ENCODE measurements around the gene KANSL2. TPM values are rescaled to one million over a fixed set of nuclear protein-coding genes. Genes with fewer than 3 reads are reported as not detected.
"Not testable (repeated sequence)": the region's sequence is repeated elsewhere in the genome, so short reads cannot be mapped to it uniquely, and the experiment has no call there.

Gene KANSL2
- total and polyA plus RNA-seq, 2 of the 13 experiments (the other 11 are each of a cell fraction or from before 2014, with no cell fraction given): 24.1 to 41.3 TPM

DNA sequence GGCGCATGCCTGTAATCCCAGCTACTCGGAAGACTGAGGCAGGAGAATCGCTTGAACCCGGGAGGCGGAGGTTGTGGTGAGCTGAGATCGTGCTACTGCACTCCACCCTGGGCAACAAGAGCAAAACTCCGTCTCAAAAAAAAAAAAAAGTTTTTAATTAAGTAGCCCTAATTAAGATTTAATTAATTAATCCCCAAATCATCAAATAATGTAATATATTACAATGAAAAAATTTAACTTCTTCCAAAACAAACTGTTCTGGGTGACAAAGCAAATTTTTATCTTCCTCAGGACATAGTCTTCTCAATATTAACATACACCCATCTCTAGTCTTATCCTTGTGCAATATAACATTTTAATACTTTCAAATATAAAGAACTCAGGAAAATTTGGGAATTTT is 16.8 kb upstream of the KANSL2 start:
- in situ Hi-C loops (cut with HindIII; ENCODE audit: extremely low pct_ligation_motif_present, low pct_unique_long_range_greater_than_20kb): not testable (repeated sequence)
- 97% methylated on average over 7 of the region's 7 CpGs for WGBS (ENCODE audit: low lambda C conversion rate)

DNA sequence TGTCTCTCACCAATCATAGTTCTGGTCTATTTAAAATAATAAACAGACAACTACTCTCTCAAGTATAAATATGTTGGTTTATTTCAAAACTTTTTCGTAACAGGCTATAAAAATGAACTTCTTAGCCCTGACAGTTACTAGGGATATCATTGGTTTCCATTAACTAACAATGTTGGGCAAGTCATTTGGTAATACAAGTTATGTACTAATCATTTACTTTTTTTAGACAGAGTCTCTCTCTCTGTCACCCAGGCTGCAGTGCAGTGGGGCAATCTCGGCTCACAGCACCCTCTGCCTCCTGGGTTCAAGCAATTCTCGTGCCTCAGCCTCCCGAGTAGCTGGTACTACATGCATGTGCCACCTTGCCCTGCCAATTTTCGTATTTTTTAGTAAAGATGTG is 14.6 kb upstream of the KANSL2 start:
- Histone ChIP-seq H3K27ac (ENCODE audit: extremely low read length, insufficient read depth, low read length) (no peak overlapping the region), H3K9me3 (ENCODE audit: low read length) (no peaks in the 10 kb centered on the region), H3K4me1 (ENCODE audit: insufficient read depth, low read length) (peaks cover 17% of the 10 kb centered on the region), H3K4me2 (ENCODE audit: low read depth, low read length) (no peak overlapping the region), H3K27me3 (ENCODE audit: control insufficient read depth in 1 of 2, insufficient read depth in 2 of 2, low read length in 2 of 2) (no peaks in the 10 kb centered on the region), H4K20me1 (ENCODE audit: insufficient read depth, low read length) (no peaks in the 10 kb centered on the region), H3K79me2 (ENCODE audit: insufficient read depth, low read length) (peaks cover 2% of the 10 kb centered on the region), H3K4me3 (replicated peaks in 1 of 3; ENCODE audit: insufficient read depth in 1 of 3, low read depth in 2 of 3, low read length in 3 of 3) (no peak overlapping the region), H3K36me3 (replicated peaks in 1 of 2; ENCODE audit: control insufficient read depth in 1 of 2, insufficient read depth in 2 of 2, low read length in 2 of 2) (peaks cover 16 to 56% of the 10 kb centered on the region in 2 experiments), H2AFZ (ENCODE audit: low read length) (no peak overlapping the region), H3K9ac (ENCODE audit: insufficient read depth, low read depth, low read length) (no peak overlapping the region)
- FAIRE-seq: no peak
- intact Hi-C loops (cut with micrococcal nuclease; ENCODE audit: unreplicated experiment): no loop called here
- ATAC-seq: no peak
- 97% methylated on average over 5 of the region's 5 CpGs for WGBS (ENCODE audit: low lambda C conversion rate)
- in situ Hi-C loops (cut with HindIII; ENCODE audit: extremely low pct_ligation_motif_present, low pct_unique_long_range_greater_than_20kb): no loop called here
- CTCF ChIA-PET (ENCODE audit: low intra/inter-chr PET ratio, low total read pairs): no interaction called here
- no peak for DNase-seq (ENCODE audit: low spot score)
- BruUV-seq (replicated peaks): no TSS peak
- POLR2A ChIA-PET: no interaction called here
- TF ChIP-seq ZMYM3 (CRISPR knock-in tag; IDR thresholded peaks at IDR 0.05) (no peak), KAT8 (CRISPR knock-in tag; IDR thresholded peaks at IDR 0.05) (no peak), ZMYM4 (CRISPR knock-in tag; IDR thresholded peaks at IDR 0.05) (no peak), FOXP1 (IDR thresholded peaks at IDR 0.05) (no peak), FOXP1 (CRISPR knock-in tag; IDR thresholded peaks at IDR 0.05) (no peak), ZBTB21 (CRISPR knock-in tag; IDR thresholded peaks at IDR 0.05) (no peak), ZNF75D (CRISPR knock-in tag; IDR thresholded peaks at IDR 0.05; ENCODE audit: borderline replicate concordance) (no peak)
- TF ChIP-seq, protein P1, sequence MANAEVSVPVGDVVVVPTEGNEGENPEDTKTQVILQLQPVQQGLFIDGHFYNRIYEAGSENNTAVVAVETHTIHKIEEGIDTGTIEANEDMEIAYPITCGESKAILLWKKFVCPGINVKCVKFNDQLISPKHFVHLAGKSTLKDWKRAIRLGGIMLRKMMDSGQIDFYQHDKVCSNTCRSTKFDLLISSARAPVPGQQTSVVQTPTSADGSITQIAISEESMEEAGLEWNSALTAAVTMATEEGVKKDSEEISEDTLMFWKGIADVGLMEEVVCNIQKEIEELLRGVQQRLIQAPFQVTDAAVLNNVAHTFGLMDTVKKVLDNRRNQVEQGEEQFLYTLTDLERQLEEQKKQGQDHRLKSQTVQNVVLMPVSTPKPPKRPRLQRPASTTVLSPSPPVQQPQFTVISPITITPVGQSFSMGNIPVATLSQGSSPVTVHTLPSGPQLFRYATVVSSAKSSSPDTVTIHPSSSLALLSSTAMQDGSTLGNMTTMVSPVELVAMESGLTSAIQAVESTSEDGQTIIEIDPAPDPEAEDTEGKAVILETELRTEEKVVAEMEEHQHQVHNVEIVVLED (CRISPR knock-in tag; IDR thresholded peaks at IDR 0.05; ENCODE audit: borderline replicate concordance): no peak
- TF ChIP-seq, protein P2, sequence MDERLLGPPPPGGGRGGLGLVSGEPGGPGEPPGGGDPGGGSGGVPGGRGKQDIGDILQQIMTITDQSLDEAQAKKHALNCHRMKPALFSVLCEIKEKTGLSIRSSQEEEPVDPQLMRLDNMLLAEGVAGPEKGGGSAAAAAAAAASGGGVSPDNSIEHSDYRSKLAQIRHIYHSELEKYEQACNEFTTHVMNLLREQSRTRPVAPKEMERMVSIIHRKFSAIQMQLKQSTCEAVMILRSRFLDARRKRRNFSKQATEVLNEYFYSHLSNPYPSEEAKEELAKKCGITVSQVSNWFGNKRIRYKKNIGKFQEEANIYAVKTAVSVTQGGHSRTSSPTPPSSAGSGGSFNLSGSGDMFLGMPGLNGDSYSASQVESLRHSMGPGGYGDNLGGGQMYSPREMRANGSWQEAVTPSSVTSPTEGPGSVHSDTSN (CRISPR knock-in tag; IDR thresholded peaks at IDR 0.05): no peak
- TF ChIP-seq, protein P3, sequence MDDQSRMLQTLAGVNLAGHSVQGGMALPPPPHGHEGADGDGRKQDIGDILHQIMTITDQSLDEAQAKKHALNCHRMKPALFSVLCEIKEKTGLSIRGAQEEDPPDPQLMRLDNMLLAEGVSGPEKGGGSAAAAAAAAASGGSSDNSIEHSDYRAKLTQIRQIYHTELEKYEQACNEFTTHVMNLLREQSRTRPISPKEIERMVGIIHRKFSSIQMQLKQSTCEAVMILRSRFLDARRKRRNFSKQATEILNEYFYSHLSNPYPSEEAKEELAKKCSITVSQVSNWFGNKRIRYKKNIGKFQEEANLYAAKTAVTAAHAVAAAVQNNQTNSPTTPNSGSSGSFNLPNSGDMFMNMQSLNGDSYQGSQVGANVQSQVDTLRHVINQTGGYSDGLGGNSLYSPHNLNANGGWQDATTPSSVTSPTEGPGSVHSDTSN (CRISPR knock-in tag; IDR thresholded peaks at IDR 0.05; ENCODE audit: borderline replicate concordance): no peak
- TF ChIP-seq, protein P4, sequence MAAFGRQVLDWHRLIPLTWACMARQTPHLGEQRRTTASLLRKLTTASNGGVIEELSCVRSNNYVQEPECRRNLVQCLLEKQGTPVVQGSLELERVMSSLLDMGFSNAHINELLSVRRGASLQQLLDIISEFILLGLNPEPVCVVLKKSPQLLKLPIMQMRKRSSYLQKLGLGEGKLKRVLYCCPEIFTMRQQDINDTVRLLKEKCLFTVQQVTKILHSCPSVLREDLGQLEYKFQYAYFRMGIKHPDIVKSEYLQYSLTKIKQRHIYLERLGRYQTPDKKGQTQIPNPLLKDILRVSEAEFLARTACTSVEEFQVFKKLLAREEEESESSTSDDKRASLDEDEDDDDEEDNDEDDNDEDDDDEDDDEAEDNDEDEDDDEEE (CRISPR knock-in tag; IDR thresholded peaks at IDR 0.05): no peak

More for the DNA sequence above, 16.8 kb upstream of the KANSL2 start:
- H3K4me3 ChIP-seq (replicated peaks in 1 of 3; ENCODE audit: insufficient read depth in 1 of 3, low read depth in 2 of 3, low read length in 3 of 3); ATAC-seq; H3K4me2 ChIP-seq (ENCODE audit: low read depth, low read length); intact Hi-C loops (cut with micrococcal nuclease; ENCODE audit: unreplicated experiment); H3K9me3 ChIP-seq (ENCODE audit: low read length); FAIRE-seq; H3K9ac ChIP-seq (ENCODE audit: insufficient read depth, low read depth, low read length); H3K27ac ChIP-seq (ENCODE audit: extremely low read length, insufficient read depth, low read length); H3K79me2 ChIP-seq (ENCODE audit: insufficient read depth, low read length); H4K20me1 ChIP-seq (ENCODE audit: insufficient read depth, low read length); POLR2A ChIA-PET; H3K27me3 ChIP-seq (ENCODE audit: control insufficient read depth in 1 of 2, insufficient read depth in 2 of 2, low read length in 2 of 2); DNase-seq (ENCODE audit: low spot score); CTCF ChIA-PET (ENCODE audit: low intra/inter-chr PET ratio, low total read pairs); H2AFZ ChIP-seq (ENCODE audit: low read length): not testable (repeated sequence)
- BruUV-seq (replicated peaks): TSS peak; percentile 28
- H3K4me1 ChIP-seq (ENCODE audit: insufficient read depth, low read length): peaks cover 14% of the 10 kb centered on the region
- peaks cover 16 to 51% of the 10 kb centered on the region in 2 experiments for H3K36me3 ChIP-seq (replicated peaks in 1 of 2; ENCODE audit: control insufficient read depth in 1 of 2, insufficient read depth in 2 of 2, low read length in 2 of 2)
